ENCODE data around the gene MYO1D. TPM values are rescaled to one million over a fixed set of nuclear protein-coding genes. Genes with fewer than 3 reads are reported as not detected.

MYO1D gene
- total RNA-seq, 2 experiments from 2014 or later, result 2.0 to 2.2 TPM

GRCh38 chr17:32510466-32510865, 366.5 kb downstream of the MYO1D start:
- no peak for DNase-seq
- peaks cover 2% of the 10 kb centered on the region for H3K27me3 Mint-ChIP-seq
- H3K27ac Mint-ChIP-seq, result no peak overlapping the region
- peaks cover 28% of the 10 kb centered on the region for H3K4me1 Mint-ChIP-seq
- ChIA-PET CTCF (interaction anchor here (1.0 kb wide), 1 partner anchor 13 kb away, joined by 3 read pairs; no protein-coding TSS in a partner anchor), POLR2A (no interaction called here)
- H3K9me3 Mint-ChIP-seq, result peaks cover 2% of the 10 kb centered on the region
- peaks cover 2% of the 10 kb centered on the region for H3K36me3 Mint-ChIP-seq (ENCODE audit: low read depth)
- H3K4me3 Mint-ChIP-seq, result no peak overlapping the region

- no peak overlapping the region for H3K4me3 Mint-ChIP-seq
- H3K36me3 Mint-ChIP-seq (ENCODE audit: low read depth), result peaks cover 2% of the 10 kb centered on the region
- POLR2A ChIA-PET, result no interaction called here
- no peak overlapping the region for H3K27ac Mint-ChIP-seq
- H3K9me3 Mint-ChIP-seq, result peaks cover 2% of the 10 kb centered on the region
- CTCF ChIA-PET, result interaction anchor here (0.9 to 1.8 kb wide), 4 partner anchors 9 to 131 kb away, joined by 3 to 6 read pairs (median 4); partner anchors contain the start of gene CDK5R1
- no peak for DNase-seq
- H3K4me1 Mint-ChIP-seq, result peaks cover 39% of the 10 kb centered on the region
- peaks cover 2% of the 10 kb centered on the region for H3K27me3 Mint-ChIP-seq
Measured at GRCh38 chr17:32508926-32509325, 368.0 kb downstream of the MYO1D start.

GRCh38 chr17:32504166-32504990, 372.5 kb downstream of the MYO1D start:
- Mint-ChIP-seq H3K27me3 (no peaks in the 10 kb centered on the region), H3K9me3 (peaks cover 2% of the 10 kb centered on the region), H3K4me1 (peaks cover 51% of the 10 kb centered on the region), H3K36me3 (ENCODE audit: low read depth) (peaks cover 5% of the 10 kb centered on the region), H3K4me3 (peak overlapping the region; percentile 58), H3K27ac (peak overlapping the region; percentile 99)
- DNase-seq, result no peak
- POLR2A ChIA-PET, result no interaction called here
- CTCF ChIA-PET, result interaction anchor here (1.2 kb wide), 1 partner anchor 10 kb away, joined by 3 read pairs; no protein-coding TSS in a partner anchor

GRCh38 chr17:32503251-32504165, 373.4 kb downstream of the MYO1D start:
- CTCF ChIA-PET, result no interaction called here
- peak overlapping the region; percentile 58 for H3K4me3 Mint-ChIP-seq
- H3K9me3 Mint-ChIP-seq, result peaks cover 2% of the 10 kb centered on the region
- H3K36me3 Mint-ChIP-seq (ENCODE audit: low read depth), result peaks cover 5% of the 10 kb centered on the region
- POLR2A ChIA-PET, result interaction anchor here (1.1 kb wide), 1 partner anchor 16 kb away, joined by 3 read pairs; no protein-coding TSS in a partner anchor
- DNase-seq, result peak; percentile 72
- peaks cover 49% of the 10 kb centered on the region for H3K4me1 Mint-ChIP-seq
- H3K27ac Mint-ChIP-seq, result peak overlapping the region; percentile 99
- no peaks in the 10 kb centered on the region for H3K27me3 Mint-ChIP-seq

GRCh38 chr17:32502710-32503109, 374.2 kb downstream of the MYO1D start:
- H3K36me3 Mint-ChIP-seq (ENCODE audit: low read depth), result peaks cover 5% of the 10 kb centered on the region
- H3K27me3 Mint-ChIP-seq, result no peaks in the 10 kb centered on the region
- CTCF ChIA-PET, result no interaction called here
- peaks cover 2% of the 10 kb centered on the region for H3K9me3 Mint-ChIP-seq
- POLR2A ChIA-PET, result interaction anchor here (1.1 kb wide), 1 partner anchor 17 kb away, joined by 3 read pairs; no protein-coding TSS in a partner anchor
- H3K4me3 Mint-ChIP-seq, result peak overlapping the region; percentile 25
- H3K4me1 Mint-ChIP-seq, result peaks cover 49% of the 10 kb centered on the region
- no peak for DNase-seq
- peak overlapping the region; percentile 99 for H3K27ac Mint-ChIP-seq

GRCh38 chr17:32502013-32502412, 374.9 kb downstream of the MYO1D start:
- POLR2A ChIA-PET, result no interaction called here
- CTCF ChIA-PET, result interaction anchor here (1.3 kb wide), 2 partner anchors 58 to 67 kb away, joined by 3 read pairs; partner anchors contain the start of gene PSMD11

GRCh38 chr17:32498391-32498790, 378.5 kb downstream of the MYO1D start:
- ChIA-PET CTCF (interaction anchor here (1.0 to 1.3 kb wide), 2 partner anchors 13 to 41 kb away, joined by 3 read pairs; no protein-coding TSS in a partner anchor), POLR2A (no interaction called here)
- no peaks in the 10 kb centered on the region for H3K9me3 Mint-ChIP-seq
- no peaks in the 10 kb centered on the region for H3K27me3 Mint-ChIP-seq
- H3K4me1 Mint-ChIP-seq, result peaks cover 26% of the 10 kb centered on the region
- H3K36me3 Mint-ChIP-seq (ENCODE audit: low read depth), result peaks cover 3% of the 10 kb centered on the region
- H3K27ac Mint-ChIP-seq, result peak overlapping the region; percentile 36
- no peak for DNase-seq
- H3K4me3 Mint-ChIP-seq, result no peak overlapping the region

More at GRCh38 chr17:32502013-32502412, 374.9 kb downstream of the MYO1D start:
- Mint-ChIP-seq H3K9me3 (no peaks in the 10 kb centered on the region), H3K4me3 (no peak overlapping the region), H3K27me3 (no peaks in the 10 kb centered on the region), H3K27ac (peak overlapping the region; percentile 99), H3K36me3 (ENCODE audit: low read depth) (peaks cover 5% of the 10 kb centered on the region), H3K4me1 (peaks cover 49% of the 10 kb centered on the region)
- DNase-seq, result no peak

- H3K27ac Mint-ChIP-seq, result no peak overlapping the region
- H3K36me3 Mint-ChIP-seq (ENCODE audit: low read depth), result peaks cover 3% of the 10 kb centered on the region
- ChIA-PET POLR2A (no interaction called here), CTCF (interaction anchor here (0.9 kb wide), 1 partner anchor 13 kb away, joined by 3 read pairs; no protein-coding TSS in a partner anchor)
- H3K9me3 Mint-ChIP-seq, result no peaks in the 10 kb centered on the region
- peaks cover 24% of the 10 kb centered on the region for H3K4me1 Mint-ChIP-seq
- no peaks in the 10 kb centered on the region for H3K27me3 Mint-ChIP-seq
- DNase-seq, result no peak
- no peak overlapping the region for H3K4me3 Mint-ChIP-seq
Measured at GRCh38 chr17:32497431-32498205, 379.3 kb downstream of the MYO1D start.

- ChIA-PET POLR2A (interaction anchor here (0.6 kb wide), 1 partner anchor 11 kb away, joined by 3 read pairs; no protein-coding TSS in a partner anchor), CTCF (interaction anchor here (1.6 kb wide), 1 partner anchor 11 kb away, joined by 3 read pairs; no protein-coding TSS in a partner anchor)
- H3K9me3 Mint-ChIP-seq, result no peaks in the 10 kb centered on the region
- H3K36me3 Mint-ChIP-seq (ENCODE audit: low read depth), result peaks cover 3% of the 10 kb centered on the region
- no peaks in the 10 kb centered on the region for H3K27me3 Mint-ChIP-seq
- no peak for DNase-seq
- no peak overlapping the region for H3K4me3 Mint-ChIP-seq
- H3K27ac Mint-ChIP-seq, result no peak overlapping the region
- peaks cover 24% of the 10 kb centered on the region for H3K4me1 Mint-ChIP-seq
Measured at GRCh38 chr17:32496395-32497073, 380.4 kb downstream of the MYO1D start.

- H3K4me3 Mint-ChIP-seq, result no peak overlapping the region
Measured at GRCh38 chr17:32495359-32496231, 381.3 kb downstream of the MYO1D start.

More at GRCh38 chr17:32495359-32496231, 381.3 kb downstream of the MYO1D start:
- Mint-ChIP-seq H3K9me3 (no peaks in the 10 kb centered on the region), H3K4me1 (peaks cover 28% of the 10 kb centered on the region), H3K27me3 (no peaks in the 10 kb centered on the region), H3K27ac (no peak overlapping the region), H3K36me3 (ENCODE audit: low read depth) (peaks cover 3% of the 10 kb centered on the region)
- ChIA-PET POLR2A (interaction anchor here (0.6 kb wide), 1 partner anchor 10 kb away, joined by 3 read pairs; no protein-coding TSS in a partner anchor), CTCF (interaction anchor here (1.6 kb wide), 1 partner anchor 10 kb away, joined by 3 read pairs; no protein-coding TSS in a partner anchor)
- DNase-seq, result no peak
